Epidermal melanocyte (primary cell): ENCODE data around the gene NDUFS2.

ENCODE experiments used
- DNase-seq: peaks from one replicate; pipeline ENCODE4 v3.0.0; 2011; ENCODE audit warnings: low spot score; ENCODE audit not compliant: insufficient read length

The NDUFS2 gene

DNA sequence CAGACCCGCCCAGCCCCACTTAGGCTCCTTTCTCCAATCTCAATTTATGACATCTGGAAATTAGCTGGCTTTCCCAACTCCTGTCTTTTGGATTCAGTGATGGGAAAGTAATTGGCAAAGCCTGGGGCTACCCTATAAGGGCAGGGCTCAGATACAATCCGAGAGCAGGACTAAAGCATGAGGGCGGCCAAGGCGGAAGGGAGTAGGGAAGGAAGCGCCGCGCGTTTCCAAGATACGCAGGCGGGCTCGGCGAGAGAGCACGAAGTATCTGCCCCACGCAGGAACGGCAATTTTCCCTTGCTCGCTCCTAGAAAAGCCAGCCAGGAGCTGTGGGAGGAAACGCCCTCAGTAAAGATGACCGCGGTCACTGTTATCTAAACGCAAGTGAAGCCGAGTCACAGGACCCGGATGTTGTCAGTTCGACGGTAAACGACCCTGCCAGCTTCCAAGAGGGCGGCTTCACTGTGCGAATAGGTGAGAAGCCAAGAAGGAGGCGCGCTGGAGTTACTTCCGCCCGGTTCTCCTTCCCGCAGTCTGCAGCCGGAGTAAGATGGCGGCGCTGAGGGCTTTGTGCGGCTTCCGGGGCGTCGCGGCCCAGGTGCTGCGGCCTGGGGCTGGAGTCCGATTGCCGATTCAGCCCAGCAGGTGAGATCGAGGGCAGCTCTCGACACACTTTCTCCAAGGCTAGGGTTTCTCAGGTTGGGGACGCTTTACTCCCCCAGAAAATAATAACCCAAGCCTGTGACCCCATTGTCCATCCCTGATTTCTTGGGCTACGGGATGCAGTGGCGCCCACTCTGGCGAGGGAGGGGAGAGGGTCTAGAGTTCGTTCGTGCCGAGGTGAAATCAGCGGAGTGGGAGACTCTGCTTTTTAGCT is at the start of gene NDUFS2:
NDUFS2 (plus strand) TSS at position 532 of the 877 bp plus-strand sequence; CDS start at position 551, 19 bp downstream.
- DNase-seq: peak; percentile 89

GRCh38 chr1:161153176-161153575 is 49.0 kb upstream of the NDUFS2 start:
- no peak for DNase-seq

DNA sequence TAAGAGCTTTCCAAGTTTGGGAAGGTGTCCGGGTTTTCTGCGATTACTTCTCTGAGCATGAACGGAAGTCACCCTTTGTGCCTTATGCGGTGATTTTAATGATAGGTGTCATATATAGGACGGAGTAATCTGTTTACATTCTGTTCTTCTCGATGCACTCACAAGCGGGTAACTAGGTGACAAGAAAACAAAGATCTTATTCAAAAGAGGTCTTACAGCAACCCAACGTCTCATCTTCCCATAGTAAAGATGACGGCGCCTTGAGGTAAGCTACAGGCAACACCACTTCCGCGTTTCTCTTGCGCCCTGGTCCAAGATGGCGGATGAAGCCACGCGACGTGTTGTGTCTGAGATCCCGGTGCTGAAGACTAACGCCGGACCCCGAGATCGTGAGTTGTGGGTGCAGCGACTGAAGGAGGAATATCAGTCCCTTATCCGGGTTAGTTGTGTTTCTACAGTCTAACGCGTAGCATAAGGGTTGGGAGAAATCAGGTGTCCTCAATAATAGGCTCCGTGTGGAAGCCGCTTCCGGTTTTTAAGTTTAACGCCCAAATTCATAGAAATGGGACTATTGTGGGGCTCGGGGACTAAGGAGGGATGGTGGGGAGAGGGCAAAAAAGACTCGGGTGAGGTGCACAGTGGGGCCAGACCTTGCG is 48.4 kb upstream of the NDUFS2 start, which contains the start of gene UFC1:
UFC1 (plus strand) TSS at position 297 of the 656 bp plus-strand sequence; CDS start at position 317, 20 bp downstream.
- DNase-seq: peak; percentile 85

- DNase-seq: no peak
These were observed 44.3 kb upstream of the NDUFS2 start for GRCh38 chr1:161157867-161158266.

DNA sequence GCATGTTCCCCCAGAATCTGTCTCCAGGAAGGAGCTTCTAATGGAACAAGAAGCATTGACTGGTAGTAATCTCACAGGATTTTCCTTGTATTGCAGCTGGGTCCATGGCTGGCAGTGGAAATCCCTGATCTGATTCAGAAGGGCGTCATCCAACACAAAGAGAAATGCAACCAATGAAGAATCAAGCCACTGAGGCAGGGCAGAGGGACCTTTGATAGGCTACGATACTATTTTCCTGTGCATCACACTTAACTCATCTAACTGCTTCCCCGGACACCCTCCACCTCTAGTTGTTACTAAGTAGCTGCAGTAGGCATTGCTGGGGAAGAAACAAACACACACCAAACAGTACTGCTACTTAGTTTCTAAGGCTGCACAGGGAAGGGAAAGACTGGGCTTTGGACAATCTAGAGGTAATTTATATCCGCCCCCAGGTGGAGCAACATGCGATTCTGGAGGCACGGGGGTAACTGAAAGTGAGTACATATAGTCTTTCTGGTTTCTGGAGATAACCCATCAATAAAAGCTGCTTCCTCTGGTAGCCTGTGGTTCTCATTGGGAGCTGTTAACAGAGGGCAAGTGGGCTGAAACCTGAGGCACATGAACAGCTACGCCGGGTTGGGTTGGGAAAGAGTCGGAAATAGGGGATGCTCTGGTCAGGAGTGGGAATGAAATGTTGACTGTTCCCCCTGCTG is 43.7 kb upstream of the NDUFS2 start:
- DNase-seq: no peak

- peak; percentile 96 for DNase-seq
These were observed 42.9 kb upstream of the NDUFS2 start, which contains the start of gene USP21 for GRCh38 chr1:161159087-161159912. Gene USP21, plus strand, starts transcription at chr1:161159500. Its CDS starts 1,141 bp downstream, at chr1:161160641.

GRCh38 chr1:161159913-161160243 is 42.3 kb upstream of the NDUFS2 start:
- no peak for DNase-seq

GRCh38 chr1:161160671-161161145 is 41.5 kb upstream of the NDUFS2 start:
- DNase-seq: no peak

DNA sequence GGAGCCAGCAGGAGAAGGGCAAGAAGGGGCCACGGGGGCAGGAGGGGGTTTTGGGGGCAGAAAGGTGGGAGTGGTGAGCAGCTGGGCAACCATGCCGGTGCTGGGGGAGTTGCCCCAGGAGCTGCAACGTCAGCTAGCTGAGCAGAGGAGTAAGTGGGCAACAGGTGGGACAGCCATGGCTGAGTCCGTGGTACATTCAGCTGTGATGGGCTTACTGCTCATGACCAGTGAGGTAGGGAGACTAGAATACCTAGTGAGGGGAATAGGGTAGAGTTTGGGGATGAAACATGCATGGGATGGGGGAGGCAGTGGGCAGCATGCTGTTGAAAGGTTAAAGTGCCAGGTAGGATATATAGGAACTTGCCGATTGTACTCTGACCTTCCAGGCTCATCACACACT is 40.5 kb upstream of the NDUFS2 start:
- no peak for DNase-seq

DNA sequence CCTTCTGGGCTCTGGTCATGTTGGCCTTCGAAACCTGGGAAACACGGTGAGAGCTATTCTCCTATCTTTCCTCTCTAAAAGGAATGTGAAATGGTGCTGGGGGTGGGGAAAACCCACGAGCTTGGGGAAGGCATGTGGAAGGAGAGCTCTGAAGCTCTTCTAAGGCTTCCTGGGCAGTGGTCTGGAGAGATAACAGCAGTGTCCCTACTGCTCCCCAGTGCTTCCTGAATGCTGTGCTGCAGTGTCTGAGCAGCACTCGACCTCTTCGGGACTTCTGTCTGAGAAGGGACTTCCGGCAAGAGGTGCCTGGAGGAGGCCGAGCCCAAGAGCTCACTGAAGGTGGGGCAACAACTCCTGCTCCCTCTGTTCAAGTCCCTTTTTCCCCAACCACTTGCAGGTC is 40.1 kb upstream of the NDUFS2 start:
- DNase-seq: no peak

- no peak for DNase-seq
These were observed 39.4 kb upstream of the NDUFS2 start for GRCh38 chr1:161162806-161163205.

- DNase-seq: no peak
These were observed 38.4 kb upstream of the NDUFS2 start for GRCh38 chr1:161163793-161164192.

DNA sequence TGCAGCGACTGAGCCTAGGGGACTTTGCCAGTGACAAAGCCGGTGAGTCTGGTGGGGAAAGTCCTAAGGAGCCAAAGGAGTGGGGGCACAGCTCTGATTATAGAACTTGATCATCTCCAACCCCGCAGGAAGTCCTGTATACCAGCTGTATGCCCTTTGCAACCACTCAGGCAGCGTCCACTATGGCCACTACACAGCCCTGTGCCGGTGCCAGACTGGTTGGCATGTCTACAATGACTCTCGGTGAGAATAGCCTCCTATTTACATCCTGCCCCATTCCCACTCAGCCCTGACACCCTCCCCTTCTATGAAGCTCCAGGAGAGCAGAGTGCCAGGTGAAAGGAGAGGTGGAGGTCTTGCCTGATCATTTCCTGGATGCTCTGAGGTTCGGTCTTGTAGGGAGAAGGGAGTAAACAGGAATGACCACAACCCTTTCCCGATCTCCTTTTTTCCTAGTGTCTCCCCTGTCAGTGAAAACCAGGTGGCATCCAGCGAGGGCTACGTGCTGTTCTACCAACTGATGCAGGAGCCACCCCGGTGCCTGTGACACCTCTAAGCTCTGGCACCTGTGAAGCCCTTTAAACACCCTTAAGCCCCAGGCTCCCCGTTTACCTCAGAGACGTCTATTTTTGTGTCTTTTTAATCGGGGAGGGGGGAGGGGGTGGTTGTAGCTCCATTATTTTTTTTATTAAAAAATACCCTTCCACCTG is 37.1 kb upstream of the NDUFS2 start:
- no peak for DNase-seq

GRCh38 chr1:161165742-161166668 is 36.2 kb upstream of the NDUFS2 start, which contains the start of gene PPOX:
Gene PPOX, plus strand, starts transcription at chr1:161166426. Its CDS starts 422 bp downstream, at chr1:161166848.
- DNase-seq: peak; percentile 93

DNA sequence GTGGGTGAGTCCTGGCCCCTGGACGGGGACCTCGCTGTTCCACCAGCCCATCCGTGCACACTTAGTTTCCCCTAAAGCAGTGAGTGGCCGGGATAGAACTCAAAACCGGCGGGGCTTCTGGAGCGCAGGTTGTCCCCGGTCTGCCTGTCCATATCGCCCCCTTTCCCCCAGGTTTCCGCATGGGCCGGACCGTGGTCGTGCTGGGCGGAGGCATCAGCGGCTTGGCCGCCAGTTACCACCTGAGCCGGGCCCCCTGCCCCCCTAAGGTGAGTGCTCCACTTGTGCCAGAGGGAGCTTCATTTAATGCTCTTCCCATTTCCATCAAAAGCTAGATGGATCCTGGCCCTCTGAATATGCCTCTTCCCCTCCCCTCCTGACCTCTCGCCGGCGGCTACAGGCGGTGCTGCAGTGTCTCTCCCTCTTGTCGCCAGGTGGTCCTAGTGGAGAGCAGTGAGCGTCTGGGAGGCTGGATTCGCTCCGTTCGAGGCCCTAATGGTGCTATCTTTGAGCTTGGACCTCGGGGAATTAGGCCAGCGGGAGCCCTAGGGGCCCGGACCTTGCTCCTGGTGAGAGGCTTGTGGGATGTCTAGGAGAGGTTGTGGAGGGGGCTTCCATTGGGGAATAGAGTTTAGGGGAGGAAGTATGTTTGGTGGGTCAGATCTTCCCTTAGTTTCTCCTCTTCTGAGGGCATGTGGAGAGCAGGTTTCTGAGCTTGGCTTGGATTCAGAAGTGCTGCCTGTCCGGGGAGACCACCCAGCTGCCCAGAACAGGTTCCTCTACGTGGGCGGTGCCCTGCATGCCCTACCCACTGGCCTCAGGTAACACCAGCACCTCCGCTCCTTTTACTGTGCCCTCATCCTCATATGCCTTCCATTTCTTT is 35.3 kb upstream of the NDUFS2 start:
- DNase-seq: no peak

DNA sequence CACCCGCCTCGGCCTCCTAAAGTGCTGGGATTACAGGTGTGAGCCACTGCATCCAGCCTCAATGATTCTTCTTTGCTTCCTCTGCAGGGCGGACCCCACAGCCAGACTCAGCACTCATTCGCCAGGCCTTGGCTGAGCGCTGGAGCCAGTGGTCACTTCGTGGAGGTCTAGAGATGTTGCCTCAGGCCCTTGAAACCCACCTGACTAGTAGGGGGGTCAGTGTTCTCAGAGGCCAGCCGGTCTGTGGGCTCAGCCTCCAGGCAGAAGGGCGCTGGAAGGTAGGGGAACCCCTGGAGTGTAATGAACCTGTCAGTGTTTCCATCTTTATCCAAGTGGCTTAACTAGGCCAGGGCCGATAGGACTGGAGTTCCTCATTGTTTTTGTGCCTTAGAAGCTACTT is 33.3 kb upstream of the NDUFS2 start:
- no peak for DNase-seq

DNA sequence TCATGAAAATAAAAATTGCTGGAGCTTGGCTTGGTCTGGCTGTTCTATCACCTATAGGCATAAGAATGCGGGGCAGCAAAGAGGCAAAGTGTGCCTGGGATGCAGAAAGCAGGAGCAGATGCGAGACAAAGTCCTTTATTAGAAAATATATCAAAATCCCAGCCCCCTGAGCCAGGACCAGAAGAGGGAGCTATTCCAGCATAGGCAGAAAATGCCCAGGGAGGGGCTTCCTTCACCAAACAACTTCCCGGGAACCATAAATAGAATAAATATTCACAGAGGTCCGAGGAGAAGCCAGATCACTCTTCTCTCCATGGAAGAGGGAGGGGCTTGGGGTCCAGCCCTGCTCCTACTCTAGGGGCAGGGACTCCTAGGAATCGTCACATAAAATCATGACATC is 31.0 kb upstream of the NDUFS2 start:
- no peak for DNase-seq

DNA sequence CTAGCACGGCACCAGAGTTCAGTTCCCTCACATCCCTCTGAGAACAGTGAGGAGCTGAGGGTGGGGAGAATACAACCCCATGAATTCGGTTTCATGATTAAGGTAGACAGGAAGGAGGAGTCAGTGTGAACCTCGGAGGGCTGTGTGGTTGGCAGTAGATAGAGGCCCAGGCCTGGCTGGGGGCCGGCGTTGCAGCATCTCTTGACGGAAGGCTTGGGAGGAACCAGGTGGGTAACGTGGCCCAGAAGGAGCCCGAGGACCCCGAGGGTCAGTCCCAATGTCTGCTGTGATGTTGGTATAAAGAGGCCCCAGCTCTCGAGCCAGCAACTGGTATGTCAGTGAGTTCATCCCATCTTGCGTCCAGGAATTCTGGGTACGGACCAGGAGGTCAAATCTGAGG is 30.5 kb upstream of the NDUFS2 start:
- DNase-seq: no peak
